Measurements from ENCODE around the gene RBBP8NL. TPM values are rescaled to one million over a fixed set of nuclear protein-coding genes. Genes with fewer than 3 reads are reported as not detected.
A peak's percentile ranks its signal among the peaks of the same experiment; 100 is the strongest.

Gene RBBP8NL
- total RNA-seq, 1 donor from 2014 or later, result 0.10 TPM

DNA sequence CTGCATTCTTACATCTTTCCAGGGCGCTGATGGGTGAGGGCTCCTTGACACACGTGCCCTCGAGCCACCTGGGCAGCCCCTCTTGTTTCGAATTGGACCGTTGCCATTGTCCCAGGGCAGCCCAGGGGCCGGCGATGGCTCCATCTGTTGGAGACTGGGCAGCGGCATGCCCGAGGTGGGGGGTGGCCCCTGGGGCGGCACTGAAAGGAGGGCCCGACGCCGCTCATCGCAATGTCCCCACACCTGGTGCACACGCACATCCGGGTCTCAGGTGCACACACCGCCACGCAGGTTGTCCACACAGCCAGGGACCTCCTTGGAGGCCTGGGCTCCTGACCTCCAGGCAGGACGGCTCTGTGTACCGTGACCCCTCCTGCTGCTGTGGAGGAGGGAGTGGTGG, 30.5 kb upstream of the RBBP8NL start:
- no peaks in the 10 kb centered on the region for H3K4me1 Mint-ChIP-seq (ENCODE audit: unreplicated experiment)
- H3K27ac Mint-ChIP-seq (ENCODE audit: unreplicated experiment), result no peak overlapping the region
- no peaks in the 10 kb centered on the region for H3K36me3 Mint-ChIP-seq (ENCODE audit: low read depth, unreplicated experiment)
- TF ChIP-seq, protein P1, sequence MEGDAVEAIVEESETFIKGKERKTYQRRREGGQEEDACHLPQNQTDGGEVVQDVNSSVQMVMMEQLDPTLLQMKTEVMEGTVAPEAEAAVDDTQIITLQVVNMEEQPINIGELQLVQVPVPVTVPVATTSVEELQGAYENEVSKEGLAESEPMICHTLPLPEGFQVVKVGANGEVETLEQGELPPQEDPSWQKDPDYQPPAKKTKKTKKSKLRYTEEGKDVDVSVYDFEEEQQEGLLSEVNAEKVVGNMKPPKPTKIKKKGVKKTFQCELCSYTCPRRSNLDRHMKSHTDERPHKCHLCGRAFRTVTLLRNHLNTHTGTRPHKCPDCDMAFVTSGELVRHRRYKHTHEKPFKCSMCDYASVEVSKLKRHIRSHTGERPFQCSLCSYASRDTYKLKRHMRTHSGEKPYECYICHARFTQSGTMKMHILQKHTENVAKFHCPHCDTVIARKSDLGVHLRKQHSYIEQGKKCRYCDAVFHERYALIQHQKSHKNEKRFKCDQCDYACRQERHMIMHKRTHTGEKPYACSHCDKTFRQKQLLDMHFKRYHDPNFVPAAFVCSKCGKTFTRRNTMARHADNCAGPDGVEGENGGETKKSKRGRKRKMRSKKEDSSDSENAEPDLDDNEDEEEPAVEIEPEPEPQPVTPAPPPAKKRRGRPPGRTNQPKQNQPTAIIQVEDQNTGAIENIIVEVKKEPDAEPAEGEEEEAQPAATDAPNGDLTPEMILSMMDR (IDR thresholded peaks at IDR 0.05; ENCODE audit: unreplicated experiment), result no peak
- peaks cover 9% of the 10 kb centered on the region for H3K27me3 Mint-ChIP-seq (ENCODE audit: unreplicated experiment)
- H3K4me3 Mint-ChIP-seq (ENCODE audit: unreplicated experiment), result peak overlapping the region; percentile 56
- DNase-seq (ENCODE audit: low spot score), result no peak
- H3K9me3 Mint-ChIP-seq (ENCODE audit: unreplicated experiment), result no peaks in the 10 kb centered on the region

DNA sequence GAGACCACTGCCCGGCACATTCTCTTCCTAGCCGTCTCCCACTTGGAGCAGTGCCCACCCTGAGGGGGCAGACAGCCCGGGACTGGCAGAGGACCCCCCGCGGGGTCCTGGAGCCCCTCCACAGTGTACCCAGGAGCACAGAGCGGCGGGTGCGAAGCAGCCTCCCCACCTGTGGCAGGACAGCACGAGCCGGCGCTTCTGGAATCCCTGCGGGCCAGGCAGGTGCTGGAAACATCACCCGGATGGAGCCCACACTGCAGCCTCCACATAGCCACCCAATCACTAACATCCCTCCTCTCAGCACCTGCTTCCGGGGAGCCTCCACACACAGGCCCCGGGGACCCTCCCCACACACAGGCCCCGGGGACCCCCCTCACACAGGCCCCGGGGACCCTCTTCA, 29.8 kb upstream of the RBBP8NL start:
- Mint-ChIP-seq H3K27ac (ENCODE audit: unreplicated experiment) (no peak overlapping the region), H3K27me3 (ENCODE audit: unreplicated experiment) (peaks cover 9% of the 10 kb centered on the region), H3K4me1 (ENCODE audit: unreplicated experiment) (no peaks in the 10 kb centered on the region), H3K9me3 (ENCODE audit: unreplicated experiment) (no peaks in the 10 kb centered on the region), H3K4me3 (ENCODE audit: unreplicated experiment) (no peak overlapping the region), H3K36me3 (ENCODE audit: low read depth, unreplicated experiment) (no peaks in the 10 kb centered on the region)
- TF ChIP-seq, protein P1 (IDR thresholded peaks at IDR 0.05; ENCODE audit: unreplicated experiment), result no peak
- DNase-seq (ENCODE audit: low spot score), result no peak

DNA sequence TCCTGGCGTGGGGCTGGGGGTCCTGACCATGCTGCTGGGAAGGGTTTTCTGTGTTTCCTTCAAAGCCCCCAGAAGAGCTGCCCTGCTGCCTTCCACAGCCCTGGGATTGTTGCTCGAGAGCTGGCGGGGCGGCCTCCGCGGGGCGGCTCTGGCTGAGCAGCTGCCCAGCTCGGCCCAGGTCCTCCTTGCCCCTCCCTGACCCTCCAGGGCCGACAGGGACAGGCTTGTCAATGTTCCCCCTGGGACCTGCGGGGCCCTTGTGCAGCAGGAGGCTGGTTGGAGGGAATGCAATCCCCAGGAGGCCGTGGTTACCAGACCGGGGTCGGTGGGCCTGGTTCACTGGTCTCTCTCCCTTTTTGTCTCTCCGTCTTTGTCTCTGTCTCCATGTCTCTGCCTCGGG, 28.6 kb upstream of the RBBP8NL start:
- H3K4me1 Mint-ChIP-seq (ENCODE audit: unreplicated experiment), result no peaks in the 10 kb centered on the region
- TF ChIP-seq, protein P1 (IDR thresholded peaks at IDR 0.05; ENCODE audit: unreplicated experiment), result no peak
- no peak for DNase-seq (ENCODE audit: low spot score)
- H3K27ac Mint-ChIP-seq (ENCODE audit: unreplicated experiment), result no peak overlapping the region
- no peaks in the 10 kb centered on the region for H3K9me3 Mint-ChIP-seq (ENCODE audit: unreplicated experiment)
- H3K27me3 Mint-ChIP-seq (ENCODE audit: unreplicated experiment), result peaks cover 9% of the 10 kb centered on the region
- H3K36me3 Mint-ChIP-seq (ENCODE audit: low read depth, unreplicated experiment), result no peaks in the 10 kb centered on the region
- no peak overlapping the region for H3K4me3 Mint-ChIP-seq (ENCODE audit: unreplicated experiment)

DNA sequence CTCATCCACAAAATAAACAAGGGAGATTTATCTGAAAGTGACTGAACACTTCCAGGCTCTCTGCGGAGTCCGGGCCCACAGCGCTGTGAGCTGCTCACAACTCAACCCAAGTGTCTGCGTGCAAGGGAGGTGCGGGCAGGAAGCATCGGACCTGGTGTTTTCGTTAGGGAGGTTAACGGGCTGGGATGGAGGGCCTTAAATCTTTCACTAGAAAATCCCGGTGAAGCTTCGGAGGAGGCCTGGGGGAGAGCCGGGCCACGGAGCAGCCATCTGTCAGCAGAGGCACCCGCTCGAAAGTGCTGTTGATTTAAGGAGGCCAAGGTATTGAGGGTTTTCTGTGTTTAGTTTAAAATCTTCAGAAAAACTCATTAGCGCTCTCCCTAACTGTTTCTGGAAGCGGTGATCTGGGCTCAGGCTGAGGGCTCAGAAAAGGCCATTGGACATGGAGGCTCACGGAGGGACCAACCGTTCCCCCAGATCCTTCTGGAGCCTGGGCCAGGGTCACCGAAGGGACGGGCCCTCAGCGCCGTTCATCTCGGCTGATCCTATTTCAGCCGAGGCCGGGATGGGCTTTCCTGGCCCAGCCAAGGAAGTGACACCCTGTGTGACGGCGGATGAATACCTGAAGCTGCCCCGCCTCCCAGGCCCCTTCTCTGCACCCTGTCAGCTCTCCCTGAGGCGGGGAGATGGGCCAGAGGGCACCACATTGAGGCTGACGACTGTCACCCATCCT, 27.7 kb upstream of the RBBP8NL start:
- H3K4me3 Mint-ChIP-seq (ENCODE audit: unreplicated experiment), result no peak overlapping the region
- no peak for DNase-seq (ENCODE audit: low spot score)
- H3K27me3 Mint-ChIP-seq (ENCODE audit: unreplicated experiment), result peaks cover 9% of the 10 kb centered on the region
- H3K4me1 Mint-ChIP-seq (ENCODE audit: unreplicated experiment), result no peaks in the 10 kb centered on the region
- no peak overlapping the region for H3K27ac Mint-ChIP-seq (ENCODE audit: unreplicated experiment)
- H3K36me3 Mint-ChIP-seq (ENCODE audit: low read depth, unreplicated experiment), result no peaks in the 10 kb centered on the region
- TF ChIP-seq, protein P1 (IDR thresholded peaks at IDR 0.05; ENCODE audit: unreplicated experiment), result no peak
- H3K9me3 Mint-ChIP-seq (ENCODE audit: unreplicated experiment), result no peaks in the 10 kb centered on the region

DNA sequence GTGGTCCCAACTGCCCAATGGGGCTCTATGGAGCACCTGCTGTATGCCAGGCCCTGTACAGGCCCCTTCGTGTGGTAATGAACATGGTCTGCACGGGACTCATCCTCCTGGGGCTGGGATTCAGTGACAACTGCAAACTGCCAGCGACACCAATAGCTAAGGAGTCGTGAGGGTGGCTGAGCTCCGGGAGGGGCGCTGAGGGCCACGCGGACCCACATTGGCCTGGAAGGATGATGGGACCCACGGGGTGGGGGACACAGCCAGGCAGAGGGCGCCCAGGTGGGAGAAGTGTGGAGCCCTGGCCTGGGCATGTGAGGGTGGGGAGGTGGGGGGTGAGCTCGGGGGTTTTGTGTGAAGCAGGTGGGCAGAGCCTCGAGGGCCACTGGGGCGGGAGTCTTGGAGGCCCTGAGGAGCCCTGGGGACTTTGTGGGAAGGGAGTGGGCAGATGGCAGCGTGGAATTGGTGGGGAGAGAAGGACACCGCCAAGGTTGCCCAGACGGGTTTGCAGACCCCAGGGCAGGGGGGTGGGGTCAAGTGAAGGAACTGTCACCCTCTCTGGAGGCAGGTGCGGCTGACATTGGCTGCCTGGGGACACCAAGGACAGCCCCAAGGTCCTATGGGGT, 26.0 kb upstream of the RBBP8NL start:
- no peak overlapping the region for H3K27ac Mint-ChIP-seq (ENCODE audit: unreplicated experiment)
- H3K4me3 Mint-ChIP-seq (ENCODE audit: unreplicated experiment), result no peak overlapping the region
- no peaks in the 10 kb centered on the region for H3K36me3 Mint-ChIP-seq (ENCODE audit: low read depth, unreplicated experiment)
- no peaks in the 10 kb centered on the region for H3K9me3 Mint-ChIP-seq (ENCODE audit: unreplicated experiment)
- DNase-seq (ENCODE audit: low spot score), result no peak
- TF ChIP-seq, protein P1 (IDR thresholded peaks at IDR 0.05; ENCODE audit: unreplicated experiment), result no peak
- no peaks in the 10 kb centered on the region for H3K4me1 Mint-ChIP-seq (ENCODE audit: unreplicated experiment)
- H3K27me3 Mint-ChIP-seq (ENCODE audit: unreplicated experiment), result peaks cover 12% of the 10 kb centered on the region

Measured in endothelial cell (in vitro differentiated cells).